PC-3 (cell line): ENCODE results near the gene IRF2BP1.

ENCODE experiments used
- CTCF ChIP-seq: fragments of 300-600 bp; sonication (generic); conservative IDR thresholded peaks from 2 replicates; pipeline ENCODE4 v1.5.1; 2017; ENCODE audit warnings: antibody characterized with exemption, low read depth, mild to moderate bottlenecking, low read length
- EZH2 ChIP-seq: fragments of 300-600 bp; sonication (generic); IDR thresholded peaks from one replicate; pipeline ENCODE4 v1.6.1; 2017; ENCODE audit warnings: antibody characterized with exemption, mild to moderate bottlenecking, low read length; ENCODE audit not compliant: unreplicated experiment
- EZH2phosphoT487 ChIP-seq: fragments of 300-600 bp; sonication (generic); IDR thresholded peaks from 2 replicates; pipeline ENCODE4 v1.6.1; 2018; ENCODE audit warnings: mild to moderate bottlenecking, antibody characterized with exemption, low read length, borderline replicate concordance

- TF ChIP-seq CTCF (no peak), EZH2phosphoT487 (no peak), EZH2 (no peak)
Observed at GRCh38 chr19:45906221-45906620, 20.3 kb upstream of the IRF2BP1 start.
